Thoracic aorta (tissue), 2 donors: ENCODE data around the gene SNRPA1. TPM values are rescaled to one million over a fixed set of nuclear protein-coding genes. Genes with fewer than 3 reads are reported as not detected.
A peak's percentile ranks its signal among the peaks of the same experiment; 100 is the strongest.

Experiments used
- ATAC-seq: fragments of 150-250 bp; one replicate; pipeline ENCODE4 v1.8.0; 2017; ENCODE audit warnings: low read depth; ENCODE audit not compliant: insufficient number of reproducible peaks, low FRiP score
- DNase-seq: peaks from one replicate; pipeline ENCODE4 v3.0.0-alpha.2; 2020; ENCODE audit warnings: low spot score
- H3K27ac ChIP-seq, 2 donors: fragments of 200-600 bp; sonication (generic); 1 replicate in 1 of 2; 2 replicates in 1 of 2; pipeline ENCODE4 v1.5.1; 2016; ENCODE audit warnings: mild to moderate bottlenecking in 2 of 2, moderate library complexity in 2 of 2
- H3K27me3 ChIP-seq: fragments of 200-600 bp; sonication (generic); replicated peaks from 2 replicates; pipeline ENCODE4 v1.6.0; 2016; ENCODE audit warnings: mild to moderate bottlenecking; ENCODE audit not compliant: insufficient read depth
- H3K36me3 ChIP-seq: fragments of 200-600 bp; sonication (generic); one replicate; pipeline ENCODE4 v1.5.1; 2016
- H3K4me1 ChIP-seq, 2 donors: fragments of 200-600 bp; sonication (generic); 1 replicate in 1 of 2; 2 replicates in 1 of 2; pipeline versions ENCODE4 v1.5.1 to v1.6.0; 2016; ENCODE audit warnings: low read depth in 2 of 2, mild to moderate bottlenecking in 1 of 2; ENCODE audit not compliant: control insufficient read depth in 1 of 2
- H3K4me3 ChIP-seq: fragments of 200-600 bp; sonication (generic); 2 replicates; pipeline ENCODE4 v1.5.1; 2016; ENCODE audit warnings: mild to moderate bottlenecking
- H3K9me3 ChIP-seq: fragments of 200-600 bp; sonication (generic); 2 replicates; pipeline ENCODE4 v1.5.1; 2016
- total RNA-seq, 2 donors: library from RNA; depleted of rRNA; stranded (reverse); fragments of >200 nt; gene quantifications; one replicate each; pipeline versions ENCODE4 v1.1.0 to v1.2.3, GENCODE V29; 2016
- TF ChIP-seq, protein P1 (sequence below): fragments of 200-600 bp; sonication (generic); IDR thresholded peaks from one replicate; pipeline ENCODE4 v1.5.1; 2019; ENCODE audit warnings: antibody characterized with exemption

The SNRPA1 gene
- total RNA-seq, 2 donors from 2014 or later, result 31.0 to 60.0 TPM

DNA sequence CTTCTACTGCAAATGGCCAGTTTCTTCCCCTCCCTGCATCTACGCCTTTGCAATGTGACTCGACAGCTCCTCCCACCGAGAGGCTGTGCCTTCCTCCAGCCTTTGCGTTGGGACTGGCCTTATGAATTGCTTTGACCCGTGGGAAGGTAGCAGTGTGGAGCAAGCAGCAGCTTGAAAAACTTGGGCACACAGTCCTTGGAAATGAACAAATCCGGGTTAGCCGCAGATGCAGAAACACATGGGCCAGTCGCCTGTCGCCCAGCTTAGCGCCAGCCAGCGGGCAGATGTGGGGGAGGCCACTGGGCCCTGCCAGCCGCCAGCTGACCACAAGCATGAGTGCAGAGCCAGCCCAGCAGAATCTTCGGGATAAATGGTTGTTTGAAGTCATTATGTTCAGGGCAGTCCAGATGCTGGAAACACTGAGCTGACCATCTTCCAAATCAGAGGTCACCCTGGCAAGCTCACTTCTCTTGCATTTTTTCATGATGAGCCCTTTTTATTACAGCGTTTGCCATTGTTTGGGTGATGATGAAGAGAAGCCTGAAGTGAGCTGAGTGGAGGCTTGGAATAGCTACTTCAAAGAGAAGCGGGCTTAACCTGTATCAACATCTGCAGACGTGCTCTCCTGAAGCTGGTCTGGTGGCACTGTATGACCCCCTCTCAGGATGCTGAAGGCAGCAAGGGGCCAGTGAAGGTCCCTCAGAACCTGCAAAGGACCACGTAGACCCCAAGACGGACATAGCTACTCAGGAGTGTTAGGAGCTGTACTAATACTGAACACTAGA, 27.5 kb downstream of the SNRPA1 start:
- Histone ChIP-seq H3K27ac (peak overlapping the region; percentile 81 to 89), H3K4me1 (peaks cover 12 to 36% of the 10 kb centered on the region in 2 donors), H3K36me3 (peaks cover 21% of the 10 kb centered on the region), H3K27me3 (no peaks in the 10 kb centered on the region), H3K4me3 (peak overlapping the region; percentile 49), H3K9me3 (no peaks in the 10 kb centered on the region)
- TF ChIP-seq, protein P1, sequence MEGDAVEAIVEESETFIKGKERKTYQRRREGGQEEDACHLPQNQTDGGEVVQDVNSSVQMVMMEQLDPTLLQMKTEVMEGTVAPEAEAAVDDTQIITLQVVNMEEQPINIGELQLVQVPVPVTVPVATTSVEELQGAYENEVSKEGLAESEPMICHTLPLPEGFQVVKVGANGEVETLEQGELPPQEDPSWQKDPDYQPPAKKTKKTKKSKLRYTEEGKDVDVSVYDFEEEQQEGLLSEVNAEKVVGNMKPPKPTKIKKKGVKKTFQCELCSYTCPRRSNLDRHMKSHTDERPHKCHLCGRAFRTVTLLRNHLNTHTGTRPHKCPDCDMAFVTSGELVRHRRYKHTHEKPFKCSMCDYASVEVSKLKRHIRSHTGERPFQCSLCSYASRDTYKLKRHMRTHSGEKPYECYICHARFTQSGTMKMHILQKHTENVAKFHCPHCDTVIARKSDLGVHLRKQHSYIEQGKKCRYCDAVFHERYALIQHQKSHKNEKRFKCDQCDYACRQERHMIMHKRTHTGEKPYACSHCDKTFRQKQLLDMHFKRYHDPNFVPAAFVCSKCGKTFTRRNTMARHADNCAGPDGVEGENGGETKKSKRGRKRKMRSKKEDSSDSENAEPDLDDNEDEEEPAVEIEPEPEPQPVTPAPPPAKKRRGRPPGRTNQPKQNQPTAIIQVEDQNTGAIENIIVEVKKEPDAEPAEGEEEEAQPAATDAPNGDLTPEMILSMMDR, result no peak
- ATAC-seq (peak; percentile 53), DNase-seq (no peak)

GRCh38 chr15:101266787-101267186, 28.3 kb downstream of the SNRPA1 start:
- Histone ChIP-seq H3K27ac (peak overlapping the region; percentile 81 to 89), H3K4me3 (peak overlapping the region; percentile 49), H3K4me1 (peaks cover 12 to 36% of the 10 kb centered on the region in 2 donors), H3K27me3 (no peaks in the 10 kb centered on the region), H3K9me3 (no peaks in the 10 kb centered on the region), H3K36me3 (peaks cover 14% of the 10 kb centered on the region)
- ATAC-seq (no peak), DNase-seq (no peak)
- TF ChIP-seq, protein P1, result no peak

DNA sequence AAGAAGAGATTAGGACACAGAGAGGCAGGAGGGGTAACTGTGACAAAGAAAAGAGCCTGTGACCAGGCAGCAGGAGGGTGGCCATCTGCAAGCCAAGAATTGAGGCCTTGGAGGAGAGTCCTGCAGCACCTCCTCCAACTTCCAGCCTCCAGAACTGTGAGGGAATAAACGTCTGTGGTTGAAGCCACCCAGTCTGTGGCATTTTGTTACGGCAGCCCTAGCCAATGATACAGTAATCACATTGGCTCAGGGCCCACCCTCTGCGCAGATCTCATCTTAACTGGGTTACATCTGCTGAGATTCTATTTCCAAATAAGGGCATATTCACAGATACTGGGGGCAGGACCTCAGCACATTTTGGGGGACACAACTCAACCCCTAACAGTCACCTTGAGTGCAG, 29.0 kb downstream of the SNRPA1 start:
- Histone ChIP-seq H3K4me1 (peaks cover 12 to 36% of the 10 kb centered on the region in 2 donors), H3K9me3 (no peaks in the 10 kb centered on the region), H3K4me3 (no peak overlapping the region), H3K27ac (peak overlapping the region in 1 of 2 donors; percentile 89), H3K27me3 (no peaks in the 10 kb centered on the region), H3K36me3 (peaks cover 6% of the 10 kb centered on the region)
- no peak for DNase-seq
- TF ChIP-seq, protein P1, result no peak
- no peak for ATAC-seq

DNA sequence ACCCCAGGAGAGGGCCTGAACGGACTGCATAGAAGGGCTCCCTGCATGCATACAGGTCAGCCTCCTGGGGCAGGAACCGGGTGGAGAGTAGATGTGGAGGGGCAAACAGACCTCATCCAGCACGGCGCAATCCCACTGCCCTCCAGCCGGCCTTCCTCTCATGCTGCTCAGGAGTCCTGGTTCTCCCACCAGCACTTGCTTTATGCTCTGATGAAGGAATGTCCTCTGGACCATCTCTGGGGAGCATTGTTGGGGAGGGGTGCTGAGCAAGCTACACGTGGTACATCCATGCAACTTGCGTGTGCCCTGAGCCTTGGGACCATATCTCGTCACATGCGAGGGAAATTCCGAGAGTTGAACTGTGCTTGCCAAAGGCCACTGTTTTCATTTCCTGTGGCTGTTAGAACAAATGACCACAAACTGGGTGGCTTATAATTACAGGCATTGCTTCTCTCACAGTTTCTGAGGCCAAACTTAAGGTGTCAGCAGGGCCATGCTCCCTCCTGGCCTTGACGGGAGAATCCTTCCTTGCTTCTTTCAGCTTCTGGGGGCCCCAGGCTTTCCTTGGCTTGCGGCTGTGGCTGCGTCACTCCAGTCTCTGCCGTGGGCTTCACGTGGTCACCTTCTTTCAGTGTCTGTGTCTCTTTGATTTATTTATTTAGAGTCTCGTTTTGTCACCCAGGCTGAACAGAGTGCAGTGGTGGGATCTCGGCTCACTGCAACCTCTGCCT, 30.0 kb downstream of the SNRPA1 start:
- Histone ChIP-seq H3K4me3 (no peak overlapping the region), H3K4me1 (peaks cover 12 to 36% of the 10 kb centered on the region in 2 donors), H3K27ac (peak overlapping the region in 1 of 2 donors; percentile 89), H3K27me3 (no peaks in the 10 kb centered on the region), H3K36me3 (no peaks in the 10 kb centered on the region), H3K9me3 (no peaks in the 10 kb centered on the region)
- DNase-seq, result no peak
- ATAC-seq, result no peak
- TF ChIP-seq, protein P1, result no peak

- DNase-seq, result no peak
- Histone ChIP-seq H3K4me1 (peaks cover 12 to 36% of the 10 kb centered on the region in 2 donors), H3K27me3 (no peaks in the 10 kb centered on the region), H3K4me3 (no peak overlapping the region), H3K27ac (no peak overlapping the region), H3K36me3 (no peaks in the 10 kb centered on the region), H3K9me3 (no peaks in the 10 kb centered on the region)
- TF ChIP-seq, protein P1, result no peak
- ATAC-seq, result no peak
These were observed 31.0 kb downstream of the SNRPA1 start for GRCh38 chr15:101264011-101264410.
